Measurements from ENCODE around the gene ACTR1B. TPM values are rescaled to one million over a fixed set of nuclear protein-coding genes. Genes with fewer than 3 reads are reported as not detected.
"Not testable (repeated sequence)": the region's sequence is repeated elsewhere in the genome, so short reads cannot be mapped to it uniquely, and the experiment has no call there.

ACTR1B gene
- polyA plus RNA-seq, 3 donors: 8.9 to 64.4 (median 9.9) TPM

GRCh38 chr2:97691166-97691565, 27.3 kb upstream of the ACTR1B start:
- no peak overlapping the region for H3K27ac Mint-ChIP-seq
- intact Hi-C loops (cut with micrococcal nuclease): no loop called here
- H3K4me1 Mint-ChIP-seq: peaks cover 8% of the 10 kb centered on the region
- no peak overlapping the region for H3K4me3 Mint-ChIP-seq
- H3K9ac ChIP-seq (ENCODE audit: insufficient read depth, low read length, poor library complexity, severe bottlenecking): no peak overlapping the region
- H3K4me3 ChIP-seq (replicated peaks in 1 of 3; ENCODE audit: low read depth in 2 of 3, low read length in 3 of 3): no peak overlapping the region
- H3K27ac ChIP-seq (ENCODE audit: low read depth in 1 of 2, low read length in 2 of 2): no peak overlapping the region
- TF ChIP-seq CTCF (IDR thresholded peaks at IDR 0.05): no peak
- H4K20me1 ChIP-seq (ENCODE audit: insufficient read depth, low read length): no peaks in the 10 kb centered on the region
- H3K9me3 Mint-ChIP-seq: peaks cover 0 to 3% (median 0%) of the 10 kb centered on the region in 7 donors
- no peaks in the 10 kb centered on the region for H3K36me3 Mint-ChIP-seq
- no peak overlapping the region for H3K4me2 ChIP-seq (replicated peaks; ENCODE audit: extremely low read depth, low read length, poor library complexity, severe bottlenecking)
- H2AFZ ChIP-seq (ENCODE audit: insufficient read depth, low read depth, low read length, poor library complexity, severe bottlenecking): no peak overlapping the region
- DNase-seq: no peak
- no peaks in the 10 kb centered on the region for H3K9me3 ChIP-seq (replicated peaks in 1 of 2; ENCODE audit: control insufficient read depth in 1 of 2, insufficient read depth in 1 of 2, low read length in 2 of 2)
- no peaks in the 10 kb centered on the region for H3K27me3 ChIP-seq (ENCODE audit: control insufficient read depth in 2 of 2, insufficient read depth in 2 of 2, low read length in 2 of 2)
- H3K4me1 ChIP-seq (ENCODE audit: control insufficient read depth in 1 of 2, insufficient read depth in 2 of 2, low read length in 2 of 2): peaks cover 0 to 4% of the 10 kb centered on the region in 2 donors
- 92% methylated on average over 3 of the region's 6 CpGs for WGBS (ENCODE audit: insufficient coverage)
- H3K79me2 ChIP-seq (ENCODE audit: insufficient read depth, low read length): no peaks in the 10 kb centered on the region
- no peaks in the 10 kb centered on the region for H3K36me3 ChIP-seq (replicated peaks in 1 of 2; ENCODE audit: control insufficient read depth in 1 of 2, insufficient read depth in 2 of 2, low read length in 2 of 2)
- H3K27me3 Mint-ChIP-seq (ENCODE audit: low read depth in 3 of 3): peaks cover 3 to 5% (median 4%) of the 10 kb centered on the region in 3 donors

- no peak overlapping the region for H3K4me3 ChIP-seq (replicated peaks in 1 of 3; ENCODE audit: low read depth in 2 of 3, low read length in 3 of 3)
- H3K27me3 ChIP-seq (ENCODE audit: control insufficient read depth in 2 of 2, insufficient read depth in 2 of 2, low read length in 2 of 2): no peaks in the 10 kb centered on the region
- no peaks in the 10 kb centered on the region for H3K79me2 ChIP-seq (ENCODE audit: insufficient read depth, low read length)
- Mint-ChIP-seq H3K4me3 (no peak overlapping the region), H3K36me3 (no peaks in the 10 kb centered on the region), H3K27ac (no peak overlapping the region), H3K9me3 (peaks cover 0 to 4% (median 0%) of the 10 kb centered on the region in 7 donors), H3K4me1 (peaks cover 8% of the 10 kb centered on the region), H3K27me3 (ENCODE audit: low read depth in 3 of 3) (peaks cover 3 to 7% (median 5%) of the 10 kb centered on the region in 3 donors)
- no peak for TF ChIP-seq CTCF (IDR thresholded peaks at IDR 0.05)
- DNase-seq: no peak
- no peaks in the 10 kb centered on the region for H4K20me1 ChIP-seq (ENCODE audit: insufficient read depth, low read length)
- intact Hi-C loops (cut with micrococcal nuclease): no loop called here
- H3K36me3 ChIP-seq (replicated peaks in 1 of 2; ENCODE audit: control insufficient read depth in 1 of 2, insufficient read depth in 2 of 2, low read length in 2 of 2): no peaks in the 10 kb centered on the region
- no peak overlapping the region for H3K27ac ChIP-seq (ENCODE audit: low read depth in 1 of 2, low read length in 2 of 2)
- no peak overlapping the region for H3K9ac ChIP-seq (ENCODE audit: insufficient read depth, low read length, poor library complexity, severe bottlenecking)
- H3K9me3 ChIP-seq (replicated peaks in 1 of 2; ENCODE audit: control insufficient read depth in 1 of 2, insufficient read depth in 1 of 2, low read length in 2 of 2): no peaks in the 10 kb centered on the region
- WGBS (ENCODE audit: insufficient coverage): 93% methylated on average over 5 of the region's 11 CpGs
- H3K4me1 ChIP-seq (ENCODE audit: control insufficient read depth in 1 of 2, insufficient read depth in 2 of 2, low read length in 2 of 2): peaks cover 0 to 4% of the 10 kb centered on the region in 2 donors
- H2AFZ ChIP-seq (ENCODE audit: insufficient read depth, low read depth, low read length, poor library complexity, severe bottlenecking): no peak overlapping the region
- no peak overlapping the region for H3K4me2 ChIP-seq (replicated peaks; ENCODE audit: extremely low read depth, low read length, poor library complexity, severe bottlenecking)
Measured at GRCh38 chr2:97688062-97688827, 24.4 kb upstream of the ACTR1B start.

GRCh38 chr2:97687235-97687634, 23.4 kb upstream of the ACTR1B start:
- H3K9ac ChIP-seq (ENCODE audit: insufficient read depth, low read length, poor library complexity, severe bottlenecking); H3K4me2 ChIP-seq (replicated peaks; ENCODE audit: extremely low read depth, low read length, poor library complexity, severe bottlenecking); H3K9me3 ChIP-seq (replicated peaks in 1 of 2; ENCODE audit: control insufficient read depth in 1 of 2, insufficient read depth in 1 of 2, low read length in 2 of 2); H3K36me3 ChIP-seq (replicated peaks in 1 of 2; ENCODE audit: control insufficient read depth in 1 of 2, insufficient read depth in 2 of 2, low read length in 2 of 2); H3K79me2 ChIP-seq (ENCODE audit: insufficient read depth, low read length); H3K4me1 ChIP-seq (ENCODE audit: control insufficient read depth in 1 of 2, insufficient read depth in 2 of 2, low read length in 2 of 2); H3K27ac ChIP-seq (ENCODE audit: low read depth in 1 of 2, low read length in 2 of 2); H2AFZ ChIP-seq (ENCODE audit: insufficient read depth, low read depth, low read length, poor library complexity, severe bottlenecking); H3K27ac Mint-ChIP-seq; DNase-seq; H3K9me3 Mint-ChIP-seq; H4K20me1 ChIP-seq (ENCODE audit: insufficient read depth, low read length); H3K27me3 ChIP-seq (ENCODE audit: control insufficient read depth in 2 of 2, insufficient read depth in 2 of 2, low read length in 2 of 2); H3K36me3 Mint-ChIP-seq; H3K4me3 ChIP-seq (replicated peaks in 1 of 3; ENCODE audit: low read depth in 2 of 3, low read length in 3 of 3); H3K4me3 Mint-ChIP-seq; H3K27me3 Mint-ChIP-seq (ENCODE audit: low read depth in 3 of 3); H3K4me1 Mint-ChIP-seq; intact Hi-C loops (cut with micrococcal nuclease): not testable (repeated sequence)
- WGBS (ENCODE audit: insufficient coverage): 67% methylated on average over 1 of the region's 3 CpGs
